CD4-positive, alpha-beta memory T cell (primary cell): ENCODE measurements around the gene TBC1D10A. TPM values are rescaled to one million over a fixed set of nuclear protein-coding genes. Genes with fewer than 3 reads are reported as not detected.
A peak's percentile ranks its signal among the peaks of the same experiment; 100 is the strongest.

Source experiments
- CTCF ChIA-PET: fragments of 350-600 bp; sonication (Branson Sonifier 250); formaldehyde crosslinking; loops from one replicate; lab custom pipeline; 2021; ENCODE audit warnings: inconsistent platforms; ENCODE audit not compliant: partially characterized antibody; lab: Charles Lee
- POLR2A ChIA-PET: fragments of 350-600 bp; sonication (Branson Sonifier 250); formaldehyde crosslinking; loops from one replicate; lab custom pipeline; 2021; ENCODE audit not compliant: partially characterized antibody; lab: Charles Lee
- DNase-seq, 5 donors: peaks; one replicate each; pipeline versions ENCODE4 v3.0.0 to v3.0.0-alpha.2; 2020 to 2022; ENCODE audit warnings: mixed read lengths in 1 of 5
- H3K27ac ChIP-seq: one replicate; pipeline ENCODE4 v1.7.0; 2013; ENCODE audit warnings: low read depth, low read length
- H3K27me3 ChIP-seq: 2 replicates; pipeline ENCODE4 v1.7.0; 2013; ENCODE audit warnings: mild to moderate bottlenecking, low read length, moderate library complexity; ENCODE audit not compliant: insufficient read depth
- H3K36me3 ChIP-seq: 2 replicates; pipeline ENCODE4 v1.7.0; 2013; ENCODE audit warnings: mild to moderate bottlenecking, low read length, moderate library complexity; ENCODE audit not compliant: insufficient read depth
- H3K4me1 ChIP-seq: 2 replicates; pipeline ENCODE4 v1.7.0; 2013; ENCODE audit warnings: mild to moderate bottlenecking, low read length, moderate library complexity; ENCODE audit not compliant: insufficient read depth
- H3K4me3 ChIP-seq, 2 donors: one replicate each; pipeline ENCODE4 v1.7.0; 2013; ENCODE audit warnings: low read length in 2 of 2, mild to moderate bottlenecking in 1 of 2
- H3K9me3 ChIP-seq, 2 donors: one replicate each; pipeline ENCODE4 v1.7.0; 2013; ENCODE audit warnings: low read length in 2 of 2, control low read depth in 1 of 2; ENCODE audit not compliant: control insufficient read depth in 1 of 2
- H3K27ac Mint-ChIP-seq, 7 donors: one replicate each; pipeline ENCODE4 v1.8.0; 2020 to 2021; ENCODE audit warnings: mixed read lengths in 7 of 7, mild to moderate bottlenecking in 6 of 7, inconsistent platforms in 3 of 7, moderate library complexity in 3 of 7
- H3K27me3 Mint-ChIP-seq, 2 donors: one replicate each; pipeline ENCODE4 v1.8.0; 2020 to 2021; ENCODE audit warnings: mixed read lengths in 2 of 2
- H3K36me3 Mint-ChIP-seq, 2 donors: one replicate each; pipeline ENCODE4 v1.8.0; 2020 to 2021; ENCODE audit warnings: mixed read lengths in 2 of 2, inconsistent platforms in 1 of 2, mild to moderate bottlenecking in 1 of 2
- H3K4me1 Mint-ChIP-seq, 4 donors: one replicate each; pipeline ENCODE4 v1.8.0; 2020 to 2021; ENCODE audit warnings: mixed read lengths in 4 of 4, mild to moderate bottlenecking in 1 of 4
- H3K4me3 Mint-ChIP-seq, 8 donors: one replicate each; pipeline ENCODE4 v1.8.0; 2020 to 2021; ENCODE audit warnings: mixed read lengths in 8 of 8, mild to moderate bottlenecking in 7 of 8, moderate library complexity in 6 of 8, inconsistent platforms in 3 of 8
- H3K9me3 Mint-ChIP-seq, 8 donors: one replicate each; pipeline ENCODE4 v1.8.0; 2020 to 2021; ENCODE audit warnings: mixed read lengths in 8 of 8, mild to moderate bottlenecking in 5 of 8, inconsistent platforms in 3 of 8, moderate library complexity in 1 of 8
- intact Hi-C: fragments of 100-400 bp; cut with micrococcal nuclease; formaldehyde crosslinking; loops from one replicate; pipeline ENCODE4 v1.15.1; 2023
- polyA plus RNA-seq, 2 donors: library from polyadenylated mRNA; unstranded; fragments of 300-500 nt; fragmentation: Illumina TruSeq; gene quantifications; one replicate each; pipeline ENCODE4 v1.2.3, GENCODE V29; 2021
- total RNA-seq, 2 experiments: library from RNA; stranded (reverse); gene quantifications; one replicate each; pipeline ENCODE4 v1.2.3, GENCODE V29; 2021

TBC1D10A gene
- total and polyA plus RNA-seq, 4 experiments from 2014 or later: 60.6 to 76.8 (median 61.9) TPM

DNA sequence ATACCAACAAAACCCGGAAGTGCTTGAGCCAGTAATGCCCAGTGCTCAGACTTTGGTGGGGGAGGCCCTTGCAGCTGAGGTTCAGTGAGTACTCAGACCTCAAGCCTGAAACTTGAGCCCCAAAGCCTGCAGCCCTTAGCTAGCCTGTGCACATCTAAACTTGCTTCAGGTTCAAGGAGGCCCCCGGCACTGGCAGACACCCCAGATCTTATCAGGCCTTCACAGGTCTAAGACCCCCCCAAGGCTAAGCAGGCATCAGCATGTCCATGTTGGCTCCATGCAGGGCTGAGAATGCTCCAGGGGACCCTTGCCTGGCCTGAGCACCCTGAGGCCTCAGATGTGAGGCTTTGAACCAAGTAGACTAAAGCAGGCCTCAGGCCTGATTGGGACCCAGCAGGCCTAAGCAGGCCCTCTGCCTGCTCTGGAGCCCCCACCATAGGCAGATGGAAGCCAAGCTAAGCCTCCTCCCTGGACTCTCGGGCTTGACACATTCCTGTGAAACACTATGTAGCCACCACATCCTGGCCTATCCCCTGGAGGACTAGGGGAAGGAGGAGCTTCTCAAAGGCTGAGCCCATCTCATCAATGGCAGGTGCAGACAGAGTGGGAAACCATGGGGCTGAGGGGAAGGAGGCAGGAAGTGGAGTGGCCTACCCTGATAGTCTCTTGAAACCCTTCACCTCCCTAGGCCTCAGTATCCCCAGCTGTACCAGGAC lies 36.2 kb downstream of the TBC1D10A start:
- peaks cover 36% of the 10 kb centered on the region for H3K36me3 ChIP-seq
- peak in 1 of 5 donors; percentile 37 for DNase-seq
- no peaks in the 10 kb centered on the region for H3K27me3 ChIP-seq
- peak overlapping the region; percentile 88 to 96 (median 94) for H3K27ac Mint-ChIP-seq
- H3K27me3 Mint-ChIP-seq: no peaks in the 10 kb centered on the region
- ChIA-PET POLR2A (interaction anchor here (0.7 to 15.0 kb wide), 24 partner anchors 8 to 186 kb away, joined by 3 to 333 read pairs (median 6); partner anchors contain the start of genes CCDC157, OSM, RNF215 and SEC14L2), CTCF (interaction anchor here (1.0 to 9.2 kb wide), 9 partner anchors 8 to 178 kb away, joined by 4 to 392 read pairs (median 38); partner anchors contain the start of genes CCDC157, RNF215, SF3A1 and TBC1D10A)
- peak overlapping the region; percentile 68 for H3K27ac ChIP-seq
- no peaks in the 10 kb centered on the region for H3K9me3 Mint-ChIP-seq
- peak overlapping the region; percentile 88 to 94 (median 92) for H3K4me3 Mint-ChIP-seq
- H3K9me3 ChIP-seq: no peaks in the 10 kb centered on the region
- peaks cover 47% of the 10 kb centered on the region for H3K4me1 ChIP-seq
- intact Hi-C loops: no loop called here
- peak overlapping the region; percentile 47 to 66 for H3K4me3 ChIP-seq
- H3K4me1 Mint-ChIP-seq: peaks cover 22 to 53% (median 31%) of the 10 kb centered on the region in 4 donors
- H3K36me3 Mint-ChIP-seq: peaks cover 14 to 38% of the 10 kb centered on the region in 2 donors

DNA sequence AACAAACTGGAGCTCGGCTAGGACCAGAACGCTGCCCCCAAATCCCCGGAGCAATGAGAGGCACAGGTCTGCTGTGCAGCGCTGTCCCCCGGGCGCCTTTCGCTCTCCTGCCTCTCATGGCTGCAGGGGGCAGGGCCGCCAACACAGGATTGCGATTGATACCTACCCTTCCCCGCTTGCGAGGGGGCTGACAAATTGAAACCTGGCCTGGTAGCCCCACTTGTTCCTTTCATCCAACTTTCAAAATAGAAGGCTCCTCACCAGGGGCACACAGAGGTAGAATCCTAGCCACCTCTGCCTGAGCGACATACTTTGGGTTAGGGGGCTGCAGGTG lies 36.8 kb downstream of the TBC1D10A start:
- ChIA-PET CTCF (interaction anchor here (1.0 to 11.1 kb wide), 10 partner anchors 8 to 185 kb away, joined by 4 to 392 read pairs (median 40); partner anchors contain the start of genes CCDC157, RNF215, SF3A1 and TBC1D10A), POLR2A (interaction anchor here (0.7 to 15.0 kb wide), 22 partner anchors 8 to 186 kb away, joined by 3 to 333 read pairs (median 10); partner anchors contain the start of genes CCDC157, MTFP1, OSM and RNF215)
- H3K36me3 ChIP-seq: peaks cover 30% of the 10 kb centered on the region
- H3K4me3 Mint-ChIP-seq: peak overlapping the region; percentile 88 to 94 (median 92)
- H3K9me3 ChIP-seq: no peaks in the 10 kb centered on the region
- peaks cover 22 to 51% (median 30%) of the 10 kb centered on the region in 4 donors for H3K4me1 Mint-ChIP-seq
- H3K27me3 ChIP-seq: no peaks in the 10 kb centered on the region
- H3K27ac Mint-ChIP-seq: peak overlapping the region; percentile 88 to 96 (median 94)
- no peak for DNase-seq
- H3K27me3 Mint-ChIP-seq: no peaks in the 10 kb centered on the region
- H3K4me1 ChIP-seq: peaks cover 41% of the 10 kb centered on the region
- intact Hi-C loops: loop anchor here (1.0 to 2.0 kb wide), 5 partner anchors 16 to 195 kb away; partner anchors contain the start of genes SF3A1 and TBC1D10A
- peak overlapping the region; percentile 68 for H3K27ac ChIP-seq
- H3K4me3 ChIP-seq: peak overlapping the region; percentile 47 to 66
- peaks cover 18 to 36% of the 10 kb centered on the region in 2 donors for H3K36me3 Mint-ChIP-seq
- H3K9me3 Mint-ChIP-seq: no peaks in the 10 kb centered on the region

DNA sequence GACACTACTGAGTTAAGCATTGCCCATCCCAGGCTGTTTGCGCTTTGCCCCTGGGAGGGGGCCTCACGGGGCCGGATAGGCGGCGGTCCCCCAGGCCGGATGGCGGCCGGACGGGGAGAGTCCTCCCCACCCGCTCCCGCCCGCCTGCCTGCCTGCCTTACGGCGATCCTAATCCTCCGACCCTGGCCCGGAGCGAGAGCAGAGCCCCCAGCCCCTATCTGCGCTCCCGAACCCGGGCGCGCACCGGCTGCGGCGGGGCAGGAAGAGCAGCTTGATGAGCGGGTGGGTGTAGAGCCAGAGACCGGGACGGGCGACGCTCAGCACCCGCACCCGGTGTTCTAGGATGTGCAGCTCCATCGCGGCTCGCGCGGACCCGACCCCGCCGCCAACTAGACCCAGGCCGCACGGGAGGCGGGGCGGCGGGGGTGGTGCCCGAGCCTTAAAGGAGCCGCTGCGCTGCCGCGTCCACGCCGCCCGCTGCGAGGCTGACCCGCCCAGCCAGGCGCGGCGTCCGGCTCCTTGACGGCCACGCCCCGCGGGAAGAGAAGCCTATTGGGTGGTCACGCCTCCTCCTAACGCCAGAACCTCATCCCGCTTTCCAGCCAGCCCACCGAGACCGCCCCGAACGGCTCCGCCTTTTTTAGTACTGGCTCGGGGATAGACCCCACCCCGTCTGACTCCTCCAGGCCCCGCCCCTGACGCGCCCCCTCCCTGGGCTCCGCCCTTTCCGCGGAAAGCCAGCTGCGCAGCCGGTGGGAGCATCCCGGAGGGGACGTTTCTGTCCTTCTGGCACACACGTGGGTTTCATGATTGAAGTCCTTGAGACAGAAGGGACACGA lies 37.4 kb downstream of the TBC1D10A start, which contains the start of gene CASTOR1:
TSS of gene CASTOR1 (minus strand) at position 365 of the 839 bp plus-strand sequence. CDS start at position 357, 8 bp downstream.
- H3K4me1 Mint-ChIP-seq: peaks cover 22 to 52% (median 30%) of the 10 kb centered on the region in 4 donors
- H3K36me3 ChIP-seq: peaks cover 24% of the 10 kb centered on the region
- no peaks in the 10 kb centered on the region for H3K9me3 Mint-ChIP-seq
- peak within 1 kb of the TSS; percentile 68 for H3K27ac ChIP-seq
- H3K4me3 ChIP-seq: peak within 1 kb of the TSS; percentile 47 to 66
- peak within 1 kb of the TSS; percentile 91 to 96 (median 94) for H3K27ac Mint-ChIP-seq
- intact Hi-C loops: loop anchor here (1.0 to 2.0 kb wide), 5 partner anchors 17 to 195 kb away; partner anchors contain the start of genes SF3A1 and TBC1D10A
- POLR2A ChIA-PET: interaction anchor here (0.7 to 15.0 kb wide), 27 partner anchors 9 to 1001 kb away, joined by 3 to 333 read pairs (median 6); partner anchors contain the start of genes CCDC157, MTFP1, OSM and RNF215
- CTCF ChIA-PET: interaction anchor here (1.0 to 11.1 kb wide), 21 partner anchors 9 to 195 kb away, joined by 4 to 392 read pairs (median 12); partner anchors contain the start of genes CCDC157, RNF215, SEC14L2 and SF3A1
- DNase-seq: peak; percentile 82 to 89 (median 83)
- H3K9me3 ChIP-seq: no peaks in the 10 kb centered on the region
- no peaks in the 10 kb centered on the region for H3K27me3 Mint-ChIP-seq
- H3K36me3 Mint-ChIP-seq: peaks cover 23 to 34% of the 10 kb centered on the region in 2 donors
- H3K4me3 Mint-ChIP-seq: peak within 1 kb of the TSS; percentile 88 to 94 (median 92)
- H3K4me1 ChIP-seq: peaks cover 41% of the 10 kb centered on the region
- H3K27me3 ChIP-seq: no peaks in the 10 kb centered on the region

DNA sequence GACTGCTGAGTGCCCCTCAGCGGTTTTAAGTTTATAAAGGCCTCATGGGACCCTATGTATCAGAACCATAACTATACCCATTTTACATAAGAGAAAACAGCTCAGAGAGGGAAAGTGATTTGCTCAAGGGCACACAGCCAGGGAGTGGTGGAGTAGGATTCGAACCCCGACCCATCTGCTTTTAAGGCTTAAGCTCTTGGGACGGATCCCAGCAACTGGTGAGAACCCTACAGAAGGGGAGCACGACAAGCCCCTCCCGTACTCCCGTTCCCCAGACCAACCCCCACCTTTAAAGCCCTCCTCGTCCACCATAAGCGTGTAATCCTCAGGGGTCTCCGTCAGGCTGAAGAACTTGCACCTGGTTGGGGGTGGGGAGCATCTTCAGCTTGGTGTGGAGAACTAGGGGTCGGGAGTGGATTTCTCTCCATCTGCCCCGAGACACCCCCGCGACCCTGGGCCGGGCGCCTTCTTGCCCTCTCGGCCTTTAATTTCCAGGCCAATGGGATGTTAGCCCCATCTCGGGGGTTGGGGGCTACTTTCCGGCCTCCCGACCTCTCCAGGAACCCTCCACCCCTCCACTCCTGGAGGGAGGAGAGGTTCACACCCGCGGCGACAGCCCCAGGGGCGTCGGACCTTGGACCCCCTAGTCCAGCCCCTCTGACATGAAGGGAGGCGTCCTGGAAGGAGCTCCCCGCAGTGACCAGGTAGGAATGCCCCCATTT lies 38.2 kb downstream of the TBC1D10A start:
- H3K27ac ChIP-seq: peak overlapping the region; percentile 68
- peaks cover 41% of the 10 kb centered on the region for H3K4me1 ChIP-seq

DNA sequence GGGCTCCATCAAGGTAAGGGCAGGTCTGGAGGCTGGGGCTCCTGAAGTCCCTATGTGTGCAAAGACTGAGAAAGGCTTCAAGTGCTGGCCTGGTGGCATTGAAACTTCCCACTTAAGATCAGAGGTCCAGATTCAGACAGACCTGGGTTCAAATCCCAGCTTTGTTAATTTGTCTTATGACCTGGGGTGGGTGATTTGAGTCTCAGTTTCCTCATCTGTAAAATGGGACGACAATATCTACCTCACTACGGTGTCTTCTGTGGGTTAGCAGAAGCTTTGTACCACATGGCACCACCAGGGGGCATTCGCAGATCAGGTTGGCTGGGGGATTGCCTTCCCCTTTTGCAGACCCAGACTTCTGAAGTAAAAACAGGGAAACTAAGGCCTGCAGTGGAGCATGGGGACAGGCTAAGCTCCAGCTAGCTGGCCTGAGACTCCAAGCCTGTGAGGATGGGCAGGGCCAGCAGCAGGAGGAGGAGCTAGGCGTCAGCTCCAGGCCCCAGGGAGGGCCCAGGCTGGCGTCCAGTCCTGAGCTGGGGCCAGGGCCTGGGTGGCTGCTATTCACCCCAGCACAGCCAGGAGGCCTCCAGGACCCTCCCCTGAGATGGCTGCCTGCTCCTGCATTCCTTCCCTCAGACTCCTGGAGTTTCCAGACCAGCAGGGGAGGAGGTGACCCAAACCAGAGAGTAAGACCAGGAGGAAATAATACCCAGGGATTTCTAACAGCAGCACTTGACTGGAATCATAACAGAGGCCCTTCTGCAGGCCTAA lies 38.9 kb downstream of the TBC1D10A start:
- peaks cover 49% of the 10 kb centered on the region for H3K4me1 ChIP-seq
- peak overlapping the region; percentile 80 to 94 (median 90) for H3K4me3 Mint-ChIP-seq
- no peaks in the 10 kb centered on the region for H3K9me3 ChIP-seq
- ChIA-PET CTCF (interaction anchor here (0.6 to 11.1 kb wide), 40 partner anchors 8 to 200 kb away, joined by 3 to 392 read pairs (median 6); partner anchors contain the start of genes CCDC157, RNF215, SEC14L2 and SF3A1), POLR2A (interaction anchor here (0.5 to 15.0 kb wide), 21 partner anchors 10 to 1003 kb away, joined by 3 to 333 read pairs (median 9); partner anchors contain the start of genes CCDC157, MTFP1, OSM and RNF215)
- no peaks in the 10 kb centered on the region for H3K27me3 Mint-ChIP-seq
- H3K27ac Mint-ChIP-seq: peak overlapping the region; percentile 80 to 95 (median 91)
- H3K27me3 ChIP-seq: no peaks in the 10 kb centered on the region
- intact Hi-C loops: loop anchor here (1.0 to 2.0 kb wide), 3 partner anchors 25 to 197 kb away; no protein-coding TSS in a partner anchor
- H3K36me3 Mint-ChIP-seq: peaks cover 10 to 19% of the 10 kb centered on the region in 2 donors
- H3K4me1 Mint-ChIP-seq: peaks cover 21 to 53% (median 34%) of the 10 kb centered on the region in 4 donors
- H3K36me3 ChIP-seq: peaks cover 9% of the 10 kb centered on the region
- peak overlapping the region; percentile 68 for H3K27ac ChIP-seq
- no peak overlapping the region for H3K4me3 ChIP-seq
- peak; percentile 86 to 89 (median 87) for DNase-seq
- no peaks in the 10 kb centered on the region for H3K9me3 Mint-ChIP-seq

More for the DNA sequence above, 38.2 kb downstream of the TBC1D10A start:
- CTCF ChIA-PET: interaction anchor here (0.6 to 11.1 kb wide), 38 partner anchors 7 to 871 kb away, joined by 3 to 392 read pairs (median 7); partner anchors contain the start of genes CCDC157, RNF215, SEC14L2 and SF3A1
- peaks cover 16% of the 10 kb centered on the region for H3K36me3 ChIP-seq
- peak overlapping the region; percentile 47 to 66 for H3K4me3 ChIP-seq
- Mint-ChIP-seq H3K4me3 (peak overlapping the region; percentile 80 to 94 (median 90)), H3K36me3 (peaks cover 16 to 26% of the 10 kb centered on the region in 2 donors), H3K4me1 (peaks cover 21 to 48% (median 30%) of the 10 kb centered on the region in 4 donors), H3K27ac (peak overlapping the region; percentile 80 to 95 (median 91)), H3K27me3 (no peaks in the 10 kb centered on the region), H3K9me3 (no peaks in the 10 kb centered on the region)
- intact Hi-C loops: loop anchor here (1.0 to 2.0 kb wide), 5 partner anchors 18 to 196 kb away; partner anchors contain the start of genes SF3A1 and TBC1D10A
- no peaks in the 10 kb centered on the region for H3K9me3 ChIP-seq
- no peaks in the 10 kb centered on the region for H3K27me3 ChIP-seq
- peak in 1 of 5 donors; percentile 37 for DNase-seq
- POLR2A ChIA-PET: interaction anchor here (0.5 to 15.0 kb wide), 30 partner anchors 10 to 1002 kb away, joined by 3 to 333 read pairs (median 6); partner anchors contain the start of genes CCDC157, MTFP1, OSM and RNF215
